Activated naive CD4-positive, alpha-beta T cell treated with anti-CD3 and anti-CD28 coated beads, Interleukin-2, amount 10 ng/mL, durations not matched to agents 7 days and 5 days (primary cell): ENCODE results near the gene ARHGEF11.

Experiments
- CTCF ChIA-PET: fragments of 350-600 bp; sonication (Branson Sonifier 250); formaldehyde crosslinking; loops from one replicate; lab custom pipeline; 2021; ENCODE audit warnings: antibody characterized with exemption; lab: Charles Lee
- DNase-seq: peaks from one replicate; pipeline ENCODE4 v3.0.0-alpha.2; 2020
- H3K27ac Mint-ChIP-seq: one replicate; pipeline ENCODE4 v1.8.0; 2021; ENCODE audit warnings: mild to moderate bottlenecking, moderate library complexity, mixed read lengths
- H3K27me3 Mint-ChIP-seq: one replicate; pipeline ENCODE4 v1.8.0; 2021; ENCODE audit warnings: mild to moderate bottlenecking, mixed read lengths
- H3K36me3 Mint-ChIP-seq: one replicate; pipeline ENCODE4 v1.8.0; 2021; ENCODE audit warnings: mixed read lengths
- H3K4me1 Mint-ChIP-seq: one replicate; pipeline ENCODE4 v1.8.0; 2021; ENCODE audit warnings: mixed read lengths
- H3K4me3 Mint-ChIP-seq: one replicate; pipeline ENCODE4 v1.8.0; 2021; ENCODE audit warnings: mild to moderate bottlenecking, moderate library complexity, mixed read lengths
- H3K9me3 Mint-ChIP-seq: one replicate; pipeline ENCODE4 v1.8.0; 2021; ENCODE audit warnings: mixed read lengths

The ARHGEF11 gene

DNA sequence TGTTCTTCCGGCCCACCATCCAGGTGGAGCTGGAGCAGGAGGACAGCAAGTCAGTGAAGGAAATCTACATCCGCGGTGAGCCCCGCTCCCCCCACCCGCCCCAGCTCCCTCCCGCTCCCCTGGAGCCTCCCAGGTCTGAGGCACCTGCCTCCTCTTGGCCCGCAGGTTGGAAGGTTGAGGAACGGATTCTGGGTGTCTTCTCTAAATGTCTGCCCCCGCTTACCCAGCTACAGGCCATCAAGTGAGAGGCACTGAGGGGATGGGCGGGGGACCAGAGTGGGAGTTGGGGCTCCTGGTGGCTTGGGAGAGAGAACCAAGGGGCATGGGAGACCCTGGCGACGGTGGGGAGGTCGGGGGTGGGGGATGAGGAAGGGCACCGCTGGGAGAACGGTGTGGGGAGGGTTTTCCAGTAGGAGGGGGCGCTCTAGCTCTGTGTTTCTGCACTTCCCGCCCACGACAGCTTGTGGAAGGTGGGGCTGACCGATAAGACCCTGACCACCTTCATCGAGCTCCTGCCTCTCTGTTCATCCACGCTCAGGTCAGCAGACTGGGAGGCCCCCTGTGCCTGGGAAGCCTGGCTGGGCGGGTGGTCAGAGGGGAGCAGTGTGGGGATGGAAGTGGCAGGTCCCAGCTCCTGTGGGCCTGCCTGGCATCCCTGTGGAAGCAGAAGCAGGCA is 120.9 kb downstream of the ARHGEF11 start:
- peaks cover 18% of the 10 kb centered on the region for H3K4me1 Mint-ChIP-seq
- H3K4me3 Mint-ChIP-seq = no peak overlapping the region
- H3K27me3 Mint-ChIP-seq = peaks cover 100% of the 10 kb centered on the region
- H3K27ac Mint-ChIP-seq = no peak overlapping the region
- no peaks in the 10 kb centered on the region for H3K9me3 Mint-ChIP-seq
- CTCF ChIA-PET = interaction anchor here (0.8 to 11.2 kb wide), 3 partner anchors 13 to 234 kb away, joined by 3 to 105 read pairs (median 61); partner anchors contain the start of gene PEAR1
- DNase-seq = no peak
- peaks cover 3% of the 10 kb centered on the region for H3K36me3 Mint-ChIP-seq

DNA sequence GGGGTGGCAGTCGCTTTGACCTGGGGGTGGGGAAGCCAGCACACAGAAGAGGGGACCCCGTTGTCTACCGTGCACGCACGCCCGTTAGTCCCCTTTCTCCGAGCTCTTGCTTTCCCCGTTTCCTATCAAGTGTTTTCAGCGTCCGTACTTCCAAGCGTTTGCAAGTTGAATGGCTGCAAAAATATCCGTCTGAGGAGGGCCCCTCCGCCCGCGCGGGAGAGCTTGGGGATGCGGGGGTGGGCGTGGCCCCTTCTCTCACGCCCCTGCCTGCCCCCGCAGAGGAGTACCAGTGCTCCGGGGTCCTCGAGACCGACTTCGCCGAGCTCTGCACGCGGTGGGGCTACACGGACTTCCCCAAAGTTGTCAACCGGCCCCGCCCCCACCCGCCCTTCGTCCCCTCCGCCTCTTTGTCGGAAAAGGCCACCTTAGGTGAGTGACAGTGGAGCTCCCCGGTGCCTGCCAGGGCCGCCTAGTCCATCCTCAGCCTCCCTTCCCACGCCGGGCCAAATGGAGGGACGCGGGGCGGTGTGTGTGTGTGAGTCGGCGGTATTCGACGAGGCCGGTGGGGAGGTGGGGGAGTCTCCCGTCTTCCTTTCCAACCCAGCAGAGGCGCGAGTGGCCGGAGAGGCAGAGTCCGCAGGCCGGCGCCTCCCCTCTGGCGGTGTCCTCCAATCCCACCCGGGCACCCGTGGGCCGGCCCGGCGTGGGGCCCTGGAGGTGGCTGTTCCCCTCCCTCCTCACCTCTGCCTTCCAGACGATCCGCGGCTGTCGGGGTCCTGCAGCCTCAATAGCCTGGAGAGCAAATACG is 121.7 kb downstream of the ARHGEF11 start:
- no peak for DNase-seq
- no peak overlapping the region for H3K4me3 Mint-ChIP-seq
- no peaks in the 10 kb centered on the region for H3K9me3 Mint-ChIP-seq
- CTCF ChIA-PET = interaction anchor here (0.8 to 11.2 kb wide), 3 partner anchors 12 to 234 kb away, joined by 3 to 105 read pairs (median 61); partner anchors contain the start of gene PEAR1
- H3K27me3 Mint-ChIP-seq = peaks cover 100% of the 10 kb centered on the region
- peaks cover 18% of the 10 kb centered on the region for H3K4me1 Mint-ChIP-seq
- no peak overlapping the region for H3K27ac Mint-ChIP-seq
- H3K36me3 Mint-ChIP-seq = peaks cover 3% of the 10 kb centered on the region

DNA sequence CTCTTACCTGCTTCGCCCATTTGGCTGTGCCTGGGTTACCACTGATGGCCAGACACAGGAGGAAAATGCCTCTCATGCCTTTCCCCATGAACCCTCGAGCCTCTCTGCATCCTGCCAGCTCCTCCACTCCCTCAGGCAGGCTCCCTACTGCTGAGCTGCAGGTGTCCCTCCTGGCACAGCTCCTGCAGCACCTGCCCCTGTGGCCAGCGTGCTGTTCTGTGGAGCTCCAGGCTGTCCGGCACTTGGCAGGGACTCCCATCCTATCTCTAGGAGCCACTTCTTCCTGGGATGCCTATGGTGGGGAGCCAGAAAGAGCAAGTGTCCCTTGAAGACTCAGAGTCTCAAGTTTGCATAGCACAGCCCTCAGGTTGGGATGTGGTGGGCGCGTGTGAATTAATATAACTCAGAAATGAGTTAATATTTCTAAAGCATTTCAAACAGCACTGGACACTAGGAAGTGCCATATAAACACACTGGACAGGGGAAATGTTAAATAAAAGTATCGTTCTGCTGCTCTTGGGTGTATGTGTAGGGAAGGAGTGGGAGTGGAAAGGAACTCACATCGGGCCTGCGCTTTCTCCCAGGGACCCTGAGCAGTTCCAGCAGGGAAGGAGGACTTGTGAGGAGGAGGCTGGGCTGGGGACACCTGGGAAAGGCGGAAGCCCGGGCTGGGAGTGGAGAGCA is 122.4 kb downstream of the ARHGEF11 start:
- Mint-ChIP-seq H3K4me3 (no peak overlapping the region), H3K9me3 (no peaks in the 10 kb centered on the region), H3K36me3 (peaks cover 3% of the 10 kb centered on the region), H3K4me1 (peaks cover 17% of the 10 kb centered on the region), H3K27ac (no peak overlapping the region), H3K27me3 (peaks cover 100% of the 10 kb centered on the region)
- no peak for DNase-seq
- CTCF ChIA-PET = interaction anchor here (1.0 to 11.2 kb wide), 4 partner anchors 11 to 127 kb away, joined by 3 to 105 read pairs (median 32); partner anchors contain the start of gene PEAR1

DNA sequence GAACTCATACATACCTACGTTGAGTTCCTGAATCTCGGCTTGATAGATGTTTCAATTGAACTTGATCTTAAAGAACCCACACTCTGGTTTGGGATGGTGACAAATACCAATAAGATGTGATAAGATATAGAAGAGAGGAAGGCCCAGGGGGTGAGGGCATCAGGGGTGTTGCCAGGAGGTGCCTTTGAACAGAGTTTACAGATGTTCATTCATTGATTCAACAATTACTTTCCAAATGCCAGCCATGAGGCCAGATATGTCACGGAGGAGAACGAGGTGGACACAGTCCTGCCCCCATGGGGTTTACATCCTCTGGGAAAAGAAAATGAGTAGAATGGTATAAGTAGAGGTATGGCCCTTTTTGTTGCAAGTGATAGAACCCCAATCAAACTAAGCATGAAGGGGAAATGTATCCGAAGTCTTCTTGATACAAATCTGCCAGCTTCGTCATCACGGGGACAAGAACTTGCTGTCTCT is 124.5 kb downstream of the ARHGEF11 start:
- Mint-ChIP-seq H3K4me3 (no peak overlapping the region), H3K27me3 (peaks cover 95% of the 10 kb centered on the region), H3K4me1 (peaks cover 8% of the 10 kb centered on the region)

DNA sequence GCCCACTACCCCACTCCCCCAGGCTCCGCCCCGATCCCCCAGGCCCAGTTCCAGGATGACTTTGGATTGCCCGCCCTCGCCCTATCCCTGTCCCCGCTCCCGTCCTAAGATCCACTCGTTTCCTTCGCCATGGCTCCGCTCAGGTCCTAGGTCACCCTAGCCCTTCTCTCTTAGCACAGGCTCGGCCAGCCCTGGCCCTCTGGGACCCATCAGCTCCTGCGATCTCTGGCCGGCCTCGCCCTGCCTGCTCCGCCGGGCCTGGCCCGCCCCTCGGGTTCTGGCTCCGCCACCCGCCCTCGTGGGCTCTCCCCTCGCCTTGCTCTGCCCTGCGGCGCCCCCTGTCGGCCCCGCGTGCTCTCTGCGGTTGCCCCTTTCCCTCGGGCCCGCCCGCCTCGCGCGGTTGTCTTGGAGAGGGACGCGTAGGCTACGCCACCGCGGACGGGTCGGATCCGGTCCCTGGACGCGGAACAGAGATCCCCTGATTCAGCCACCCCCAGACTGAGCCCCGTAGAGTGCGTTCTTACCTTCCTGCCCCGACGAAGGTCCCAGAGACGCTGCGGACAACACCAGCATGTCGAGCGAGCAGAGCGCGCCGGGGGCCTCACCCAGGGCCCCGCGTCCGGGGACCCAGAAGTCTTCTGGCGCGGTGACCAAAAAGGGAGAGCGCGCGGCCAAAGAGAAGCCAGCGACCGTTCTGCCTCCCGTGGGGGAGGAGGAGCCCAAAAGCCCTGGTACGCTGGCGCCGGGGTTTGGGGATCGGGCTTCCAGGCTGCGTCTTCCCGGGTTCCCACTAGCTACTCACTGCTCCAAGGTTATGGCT is 125.1 kb downstream of the ARHGEF11 start, which contains the start of gene LRRC71:
Gene LRRC71 (plus strand): TSS at position 400 of the 820 bp plus-strand sequence. CDS start 172 bp downstream, at position 572.
- H3K4me1 Mint-ChIP-seq = peaks cover 8% of the 10 kb centered on the region
- H3K27me3 Mint-ChIP-seq = peaks cover 93% of the 10 kb centered on the region
- CTCF ChIA-PET = interaction anchor here (1.1 to 11.2 kb wide), 3 partner anchors 10 to 40 kb away, joined by 4 to 105 read pairs (median 4); partner anchors contain the start of gene PEAR1
- no peak within 1 kb of the TSS for H3K4me3 Mint-ChIP-seq
- DNase-seq = peak; percentile 80
- H3K36me3 Mint-ChIP-seq = peaks cover 3% of the 10 kb centered on the region
- no peak within 1 kb of the TSS for H3K27ac Mint-ChIP-seq
- H3K9me3 Mint-ChIP-seq = no peaks in the 10 kb centered on the region

More for the DNA sequence above, 124.5 kb downstream of the ARHGEF11 start:
- Mint-ChIP-seq H3K36me3 (peaks cover 3% of the 10 kb centered on the region), H3K27ac (no peak overlapping the region), H3K9me3 (no peaks in the 10 kb centered on the region)
- DNase-seq = no peak
- CTCF ChIA-PET = interaction anchor here (1.0 to 11.2 kb wide), 2 partner anchors 31 to 195 kb away, joined by 3 to 105 read pairs; partner anchors contain the start of gene PEAR1

DNA sequence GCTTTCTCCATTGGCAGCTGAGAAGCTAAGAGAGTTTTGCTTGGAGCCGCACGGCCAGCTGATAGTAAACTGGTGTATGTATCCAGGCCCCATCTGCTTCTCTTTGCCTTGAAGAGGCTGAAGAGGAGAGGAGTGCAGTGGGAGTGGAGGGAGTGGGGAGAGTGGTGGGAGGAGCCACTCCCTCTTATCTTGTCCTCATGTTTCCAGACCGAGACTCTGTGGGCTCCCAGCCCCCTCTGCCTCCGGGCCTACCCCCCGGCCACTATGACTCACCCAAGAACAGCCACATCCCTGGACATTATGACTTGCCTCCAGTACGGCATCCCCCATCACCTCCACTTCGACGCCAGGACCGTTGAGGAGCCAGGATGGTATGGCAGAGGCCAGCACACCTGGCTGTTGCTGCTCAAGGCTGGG is 131.1 kb downstream of the ARHGEF11 start:
- Mint-ChIP-seq H3K9me3 (no peaks in the 10 kb centered on the region), H3K27ac (no peak overlapping the region), H3K27me3 (peaks cover 82% of the 10 kb centered on the region), H3K36me3 (no peaks in the 10 kb centered on the region), H3K4me3 (no peak overlapping the region), H3K4me1 (no peaks in the 10 kb centered on the region)
- CTCF ChIA-PET = interaction anchor here (6.3 kb wide), 1 partner anchor 11 kb away, joined by 61 read pairs; no protein-coding TSS in a partner anchor
- DNase-seq = no peak

DNA sequence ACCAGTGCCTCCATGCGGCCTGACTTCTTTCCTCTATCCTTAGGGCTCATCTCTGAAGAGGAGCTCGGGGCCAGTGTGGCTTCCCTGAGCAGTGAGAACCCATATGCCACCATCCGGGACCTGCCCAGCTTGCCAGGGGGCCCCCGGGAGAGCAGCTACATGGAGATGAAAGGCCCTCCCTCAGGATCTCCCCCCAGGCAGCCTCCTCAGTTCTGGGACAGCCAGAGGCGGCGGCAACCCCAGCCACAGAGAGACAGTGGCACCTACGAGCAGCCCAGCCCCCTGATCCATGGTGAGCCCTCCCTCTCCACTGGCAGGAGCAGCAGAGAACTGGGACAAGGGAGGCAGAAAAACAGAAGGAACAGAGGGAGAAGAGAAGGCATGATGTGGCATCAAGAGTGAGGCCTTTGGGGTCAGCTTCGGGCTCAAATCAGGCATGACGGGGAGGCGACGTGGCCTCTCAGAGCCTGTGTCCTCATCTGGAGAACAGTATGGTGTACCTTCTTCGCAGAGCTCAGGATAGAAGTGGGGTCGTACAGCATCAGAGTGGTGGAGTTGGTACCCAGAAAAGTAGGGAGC is 131.6 kb downstream of the ARHGEF11 start:
- CTCF ChIA-PET = interaction anchor here (1.7 to 6.3 kb wide), 3 partner anchors 12 to 19 kb away, joined by 4 to 61 read pairs (median 5); no protein-coding TSS in a partner anchor
- H3K9me3 Mint-ChIP-seq = no peaks in the 10 kb centered on the region
- H3K4me3 Mint-ChIP-seq = no peak overlapping the region
- no peaks in the 10 kb centered on the region for H3K36me3 Mint-ChIP-seq
- no peak overlapping the region for H3K27ac Mint-ChIP-seq
- H3K27me3 Mint-ChIP-seq = peaks cover 77% of the 10 kb centered on the region
- no peak for DNase-seq
- no peaks in the 10 kb centered on the region for H3K4me1 Mint-ChIP-seq

DNA sequence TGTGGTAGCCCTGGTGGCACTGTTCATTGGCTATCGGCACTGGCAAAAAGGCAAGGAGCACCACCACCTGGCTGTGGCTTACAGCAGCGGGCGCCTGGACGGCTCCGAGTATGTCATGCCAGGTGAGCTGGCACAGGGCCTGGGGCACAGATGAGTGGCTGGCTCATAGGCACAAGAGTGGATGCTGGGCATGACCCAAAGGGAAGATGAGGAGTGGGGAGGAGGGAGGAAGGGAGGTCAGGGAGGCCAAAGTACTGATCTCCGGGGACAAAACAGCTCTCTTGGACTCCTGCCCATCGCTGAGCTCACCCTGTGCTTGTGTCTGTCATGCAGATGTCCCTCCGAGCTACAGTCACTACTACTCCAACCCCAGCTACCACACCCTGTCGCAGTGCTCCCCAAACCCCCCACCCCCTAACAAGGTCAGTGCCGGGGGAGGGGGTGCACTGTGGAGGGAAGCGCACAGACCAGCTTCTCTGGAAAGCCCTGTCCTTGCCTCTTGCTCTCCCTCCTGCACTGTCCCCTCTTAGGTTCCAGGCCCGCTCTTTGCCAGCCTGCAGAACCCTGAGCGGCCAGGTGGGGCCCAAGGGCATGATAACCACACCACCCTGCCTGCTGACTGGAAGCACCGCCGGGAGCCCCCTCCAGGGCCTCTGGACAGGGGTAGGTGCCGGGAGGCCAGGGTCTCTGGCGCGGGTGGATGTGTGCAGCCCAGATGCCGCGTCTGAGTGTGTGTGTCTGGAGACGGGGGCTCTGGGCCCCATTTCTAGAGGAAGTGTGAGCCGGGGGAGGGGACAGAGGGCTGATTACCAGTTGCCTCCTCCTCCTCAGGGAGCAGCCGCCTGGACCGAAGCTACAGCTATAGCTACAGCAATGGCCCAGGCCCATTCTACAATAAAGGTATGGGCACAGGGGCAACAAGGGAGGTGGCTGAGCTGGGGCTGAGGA is 132.4 kb downstream of the ARHGEF11 start:
- H3K9me3 Mint-ChIP-seq = no peaks in the 10 kb centered on the region
- H3K27ac Mint-ChIP-seq = no peak overlapping the region
- CTCF ChIA-PET = interaction anchor here (1.7 to 6.3 kb wide), 4 partner anchors 12 to 22 kb away, joined by 4 to 61 read pairs (median 6); no protein-coding TSS in a partner anchor
- H3K27me3 Mint-ChIP-seq = peaks cover 73% of the 10 kb centered on the region
- H3K36me3 Mint-ChIP-seq = no peaks in the 10 kb centered on the region
- no peaks in the 10 kb centered on the region for H3K4me1 Mint-ChIP-seq
- no peak overlapping the region for H3K4me3 Mint-ChIP-seq
- DNase-seq = no peak

DNA sequence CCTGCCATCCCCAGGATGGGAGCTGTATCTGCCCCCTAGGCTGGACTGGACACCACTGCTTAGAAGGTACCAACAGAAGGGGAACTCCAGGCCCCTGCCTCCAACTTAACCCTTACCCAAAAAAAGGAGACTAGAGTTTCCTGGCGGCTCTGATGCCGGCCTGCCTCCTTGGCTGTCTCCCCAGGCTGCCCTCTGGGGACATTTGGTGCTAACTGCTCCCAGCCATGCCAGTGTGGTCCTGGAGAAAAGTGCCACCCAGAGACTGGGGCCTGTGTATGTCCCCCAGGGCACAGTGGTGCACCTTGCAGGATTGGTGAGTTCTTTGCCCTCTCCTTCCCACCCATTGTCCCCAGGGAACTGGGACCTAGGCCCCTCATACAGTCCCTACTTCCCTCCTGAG is 133.2 kb downstream of the ARHGEF11 start:
- Mint-ChIP-seq H3K36me3 (no peaks in the 10 kb centered on the region), H3K27me3 (peaks cover 69% of the 10 kb centered on the region), H3K9me3 (no peaks in the 10 kb centered on the region), H3K27ac (no peak overlapping the region), H3K4me3 (no peak overlapping the region), H3K4me1 (no peaks in the 10 kb centered on the region)
- DNase-seq = no peak
- CTCF ChIA-PET = interaction anchor here (0.8 to 6.3 kb wide), 8 partner anchors 11 to 162 kb away, joined by 3 to 61 read pairs (median 5); no protein-coding TSS in a partner anchor

DNA sequence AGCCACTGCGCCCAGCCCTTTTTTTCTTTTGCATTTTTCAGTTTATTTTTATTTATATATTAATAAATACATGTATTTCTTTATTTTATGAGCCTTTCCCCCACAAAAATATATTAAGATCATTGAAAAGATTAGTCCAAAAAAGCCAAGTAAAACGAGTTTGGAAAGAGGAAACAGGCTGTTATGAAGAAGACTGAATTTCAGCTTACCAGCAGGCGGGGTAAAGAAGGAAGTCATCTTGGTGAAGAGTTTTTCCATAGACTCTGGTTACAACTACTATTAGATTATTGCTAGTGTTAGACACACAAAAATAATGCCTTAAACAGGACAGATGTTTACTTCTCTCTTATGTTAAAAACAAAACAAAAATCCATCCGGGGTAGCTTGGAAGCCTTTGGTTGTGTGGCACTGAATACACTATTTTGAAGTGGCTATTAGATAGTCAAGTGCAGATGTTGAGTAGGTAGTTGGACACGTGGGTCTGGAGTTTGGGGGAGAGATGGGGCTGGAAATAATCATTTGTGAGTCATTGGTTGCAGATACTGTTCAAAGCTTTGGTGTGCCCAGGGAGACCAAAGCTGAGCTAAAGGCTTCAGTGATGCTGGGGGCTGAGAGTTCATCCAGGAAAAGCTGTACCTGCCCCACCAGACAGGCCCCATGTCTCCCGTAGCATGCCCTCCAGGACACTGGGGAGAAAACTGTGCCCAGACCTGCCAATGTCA is 133.8 kb downstream of the ARHGEF11 start:
- no peak overlapping the region for H3K4me3 Mint-ChIP-seq
- no peaks in the 10 kb centered on the region for H3K9me3 Mint-ChIP-seq
- CTCF ChIA-PET = interaction anchor here (0.8 to 6.3 kb wide), 8 partner anchors 11 to 162 kb away, joined by 3 to 61 read pairs (median 5); partner anchors contain the start of gene INSRR
- H3K4me1 Mint-ChIP-seq = no peaks in the 10 kb centered on the region
- H3K27me3 Mint-ChIP-seq = peaks cover 67% of the 10 kb centered on the region
- H3K36me3 Mint-ChIP-seq = no peaks in the 10 kb centered on the region
- DNase-seq = no peak
- no peak overlapping the region for H3K27ac Mint-ChIP-seq

DNA sequence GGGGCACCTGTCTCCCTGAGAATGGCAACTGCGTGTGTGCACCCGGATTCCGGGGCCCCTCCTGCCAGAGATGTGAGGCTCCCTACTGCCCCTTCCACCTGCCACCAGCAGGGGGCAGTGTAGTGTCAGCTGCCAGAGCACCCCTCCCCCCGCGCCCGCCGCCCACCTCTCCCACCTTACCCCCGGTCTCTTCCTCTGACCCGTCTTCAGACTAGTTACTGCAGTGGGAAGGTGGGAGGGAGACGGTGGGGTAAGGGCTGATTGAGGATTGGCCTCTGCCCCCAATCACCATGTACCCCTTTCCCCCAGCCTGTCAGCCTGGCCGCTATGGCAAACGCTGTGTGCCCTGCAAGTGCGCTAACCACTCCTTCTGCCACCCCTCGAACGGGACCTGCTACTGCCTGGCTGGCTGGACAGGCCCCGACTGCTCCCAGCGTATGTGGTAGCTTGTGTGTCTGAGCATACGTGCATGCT is 135.2 kb downstream of the ARHGEF11 start:
- H3K4me3 Mint-ChIP-seq = no peak overlapping the region
- no peaks in the 10 kb centered on the region for H3K9me3 Mint-ChIP-seq
- no peaks in the 10 kb centered on the region for H3K4me1 Mint-ChIP-seq
- DNase-seq = peak; percentile 75
- CTCF ChIA-PET = interaction anchor here (0.6 to 6.3 kb wide), 12 partner anchors 9 to 220 kb away, joined by 3 to 61 read pairs (median 4); no protein-coding TSS in a partner anchor
- H3K27me3 Mint-ChIP-seq = peaks cover 69% of the 10 kb centered on the region
- H3K27ac Mint-ChIP-seq = peak overlapping the region; percentile 45
- H3K36me3 Mint-ChIP-seq = no peaks in the 10 kb centered on the region
